Neutrophil (primary cell): ENCODE data around the gene CRACDL.

ENCODE experiments used
- H3K27ac ChIP-seq: fragments of 200-600 bp; sonication (generic); 2 replicates; pipeline ENCODE4 v1.5.1; 2016; ENCODE audit warnings: mild to moderate bottlenecking, moderate library complexity
- H3K27me3 ChIP-seq: fragments of 200-600 bp; sonication (generic); 2 replicates; pipeline ENCODE4 v1.6.0; 2016; ENCODE audit warnings: mild to moderate bottlenecking
- H3K36me3 ChIP-seq: fragments of 200-600 bp; sonication (generic); 2 replicates; pipeline ENCODE4 v1.5.1; 2017
- H3K4me1 ChIP-seq, 2 experiments: fragments of 200-600 bp in 1 of 2; sonication (generic) in 1 of 2; 1 replicate in 1 of 2; 2 replicates in 1 of 2; pipeline versions ENCODE4 v1.5.1 to v1.6.1; 2013 to 2016; ENCODE audit warnings: low read depth in 1 of 2, low read length in 1 of 2, mild to moderate bottlenecking in 1 of 2, moderate library complexity in 1 of 2; ENCODE audit not compliant: control insufficient read depth in 1 of 2, insufficient read depth in 1 of 2
- H3K4me3 ChIP-seq, 2 experiments: fragments of 200-600 bp in 1 of 2; sonication (generic) in 1 of 2; 1 replicate in 1 of 2; 2 replicates in 1 of 2; pipeline ENCODE4 v1.5.1; 2013 to 2016; ENCODE audit warnings: low read depth in 1 of 2, low read length in 1 of 2, mild to moderate bottlenecking in 1 of 2, moderate library complexity in 1 of 2
- H3K9me3 ChIP-seq: fragments of 200-600 bp; sonication (generic); 2 replicates; pipeline ENCODE4 v1.5.1; 2016
- CTCF ChIP-seq: fragments of 200-600 bp; sonication (generic); IDR thresholded peaks from 2 replicates; pipeline ENCODE4 v1.5.1; 2016; ENCODE audit warnings: antibody characterized with exemption

CRACDL gene

GRCh38 chr2:98773907-98774306 is 162.1 kb downstream of the CRACDL start:
- peaks cover 28 to 29% of the 10 kb centered on the region in 2 experiments for H3K4me1 ChIP-seq

GRCh38 chr2:98773169-98773568 is 162.9 kb downstream of the CRACDL start:
- no peak overlapping the region for H3K4me3 ChIP-seq
- no peaks in the 10 kb centered on the region for H3K36me3 ChIP-seq
- no peaks in the 10 kb centered on the region for H3K9me3 ChIP-seq
- TF ChIP-seq CTCF: no peak
- peaks cover 29 to 33% of the 10 kb centered on the region in 2 experiments for H3K4me1 ChIP-seq
- H3K27me3 ChIP-seq: no peaks in the 10 kb centered on the region
- peak overlapping the region; percentile 77 for H3K27ac ChIP-seq

More at GRCh38 chr2:98773907-98774306, 162.1 kb downstream of the CRACDL start:
- Histone ChIP-seq H3K9me3 (no peaks in the 10 kb centered on the region), H3K27ac (no peak overlapping the region), H3K4me3 (no peak overlapping the region), H3K36me3 (no peaks in the 10 kb centered on the region), H3K27me3 (no peaks in the 10 kb centered on the region)
- TF ChIP-seq CTCF: no peak

- Histone ChIP-seq H3K36me3 (no peaks in the 10 kb centered on the region), H3K4me1 (peaks cover 29 to 33% of the 10 kb centered on the region in 2 experiments), H3K27me3 (no peaks in the 10 kb centered on the region), H3K9me3 (no peaks in the 10 kb centered on the region), H3K27ac (peak overlapping the region; percentile 77), H3K4me3 (peak overlapping the region in 1 of 2 experiments; percentile 41)
- no peak for TF ChIP-seq CTCF
Measured at GRCh38 chr2:98772536-98772935, 163.5 kb downstream of the CRACDL start.

- Histone ChIP-seq H3K4me3 (peak overlapping the region; percentile 30 to 41), H3K9me3 (no peaks in the 10 kb centered on the region), H3K4me1 (peaks cover 29 to 33% of the 10 kb centered on the region in 2 experiments), H3K36me3 (no peaks in the 10 kb centered on the region), H3K27ac (peak overlapping the region; percentile 77), H3K27me3 (no peaks in the 10 kb centered on the region)
- no peak for TF ChIP-seq CTCF
Measured at GRCh38 chr2:98771721-98772524, 164.1 kb downstream of the CRACDL start.

- H3K4me3 ChIP-seq: peak overlapping the region in 1 of 2 experiments; percentile 41
- no peaks in the 10 kb centered on the region for H3K9me3 ChIP-seq
- TF ChIP-seq CTCF: no peak
- peaks cover 29 to 39% of the 10 kb centered on the region in 2 experiments for H3K4me1 ChIP-seq
- H3K27ac ChIP-seq: peak overlapping the region; percentile 77
- H3K27me3 ChIP-seq: no peaks in the 10 kb centered on the region
- H3K36me3 ChIP-seq: no peaks in the 10 kb centered on the region
Measured at GRCh38 chr2:98771264-98771663, 164.8 kb downstream of the CRACDL start.
